ENCODE results near the gene RALGDS.

Gene RALGDS

DNA sequence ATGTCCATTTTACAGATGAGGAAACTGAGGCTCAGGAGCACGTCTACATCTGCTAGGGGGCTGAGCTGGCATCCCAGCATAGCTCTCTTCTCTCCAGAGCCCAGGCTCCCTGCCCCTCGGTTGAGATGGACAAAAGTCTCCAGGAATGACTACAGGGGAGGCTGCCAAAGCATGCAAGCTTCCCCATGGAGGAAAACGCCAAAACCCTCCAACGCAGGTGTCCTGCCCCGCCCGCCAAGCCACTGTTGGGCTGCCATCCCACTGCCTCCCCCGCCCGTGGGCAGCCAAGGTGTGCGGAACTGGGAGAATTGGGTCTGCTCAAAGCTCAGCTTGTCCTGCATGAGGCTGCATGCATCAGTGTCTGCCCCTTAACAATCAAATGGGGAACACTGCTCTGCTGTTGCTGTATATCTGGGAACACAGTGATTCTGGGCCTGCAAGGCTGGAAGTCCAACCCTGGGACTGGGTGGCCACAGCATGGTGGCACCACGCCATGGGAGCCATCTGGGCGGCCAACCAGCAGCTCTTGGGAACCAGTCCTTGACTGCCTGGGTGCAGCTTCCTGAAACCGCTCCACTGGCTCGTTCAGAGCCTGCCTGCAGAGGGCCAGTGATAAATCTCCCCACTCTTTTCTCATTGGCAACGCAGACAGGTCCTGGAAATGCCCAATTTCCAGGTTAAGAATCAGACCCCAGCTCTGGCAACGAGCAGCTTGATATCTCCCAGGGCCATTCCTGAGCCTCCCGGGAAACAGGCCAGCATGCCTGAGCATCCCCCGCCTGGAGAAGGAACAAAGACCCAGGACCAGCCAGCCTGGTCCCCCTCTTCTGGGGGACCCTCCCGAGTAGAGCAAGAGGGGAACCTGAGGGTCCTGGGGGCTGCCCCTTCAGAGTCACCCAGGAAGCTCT is 3.5 kb downstream of the RALGDS start:
- DNase-seq: no peak

DNA sequence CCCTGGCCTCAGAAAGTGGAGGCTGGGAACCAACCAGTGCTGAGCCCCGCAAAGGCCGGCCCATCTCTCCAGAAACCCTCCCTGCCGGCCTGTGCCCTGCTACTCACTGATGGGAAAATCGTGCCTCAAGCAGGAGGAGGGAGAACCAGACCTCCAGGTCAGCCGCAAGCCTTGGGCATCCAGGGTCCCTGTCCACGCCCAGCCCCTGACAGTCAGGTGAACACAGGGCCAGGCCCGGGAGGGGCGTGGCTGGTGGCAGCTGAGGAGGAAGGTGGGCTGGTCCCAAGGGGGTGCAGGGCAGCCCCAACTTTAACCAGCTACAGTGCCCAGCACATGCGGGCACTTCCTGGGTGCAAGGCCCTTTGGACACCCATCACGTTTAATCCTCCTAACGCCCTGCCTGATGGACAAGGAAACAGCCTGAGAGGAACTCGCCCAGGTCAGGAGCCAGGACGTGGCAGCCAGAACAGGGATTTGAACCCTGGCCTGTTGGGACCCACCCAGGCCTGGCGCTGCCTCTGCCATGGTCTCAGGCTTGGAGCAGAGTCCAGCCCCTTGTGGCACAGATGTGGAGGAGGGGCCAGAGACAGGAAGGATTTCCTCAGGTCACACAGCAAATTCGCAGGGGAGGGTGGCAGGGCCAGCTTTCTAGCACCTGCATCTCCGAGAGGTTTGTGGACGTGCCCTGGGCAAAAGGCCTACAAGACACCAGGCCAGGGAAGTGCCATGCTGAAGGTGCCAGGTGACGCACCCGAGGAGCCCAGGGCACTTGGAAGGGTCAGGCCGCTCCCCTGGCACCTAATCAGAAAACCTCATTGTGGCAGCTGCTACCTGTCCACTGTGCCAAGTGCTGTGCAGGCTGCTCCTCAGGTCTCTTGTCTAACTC is 4.5 kb downstream of the RALGDS start:
- DNase-seq: no peak

DNA sequence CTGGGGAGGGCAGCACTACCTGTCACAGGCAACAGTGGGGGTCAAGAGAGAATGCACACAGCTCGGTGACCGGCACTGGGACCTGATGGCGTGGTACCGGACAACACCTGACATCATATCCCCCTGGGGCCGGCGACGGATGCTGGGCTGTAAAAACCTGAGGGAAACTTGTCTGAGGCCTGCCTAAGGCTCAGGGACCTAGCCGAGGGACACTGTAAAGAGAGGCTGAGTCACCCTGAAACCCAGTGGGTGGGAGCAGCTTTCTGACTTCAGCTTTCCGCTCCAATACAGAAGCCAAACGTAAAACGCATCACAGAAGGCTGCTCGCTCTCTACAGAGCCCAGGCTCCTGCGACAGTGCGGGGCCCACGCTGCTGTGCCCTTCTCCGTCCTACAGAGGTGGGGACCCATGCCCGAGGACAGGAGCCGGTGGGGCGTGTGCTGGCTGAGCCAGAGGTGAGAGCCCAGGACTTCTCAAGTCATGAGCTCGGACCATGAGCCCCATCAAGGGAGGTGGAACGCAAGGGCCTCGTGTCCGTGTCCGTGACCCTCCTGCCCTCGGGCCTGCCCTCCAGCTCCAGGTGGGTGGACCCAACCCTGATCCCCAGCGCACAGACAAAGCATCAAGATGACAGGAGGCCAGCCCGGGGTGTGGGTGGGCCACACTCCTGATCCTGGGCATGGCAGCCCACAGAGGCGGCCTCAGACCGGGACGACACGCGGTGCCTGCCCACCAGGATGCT is 5.3 kb downstream of the RALGDS start:
- no peak for DNase-seq

DNA sequence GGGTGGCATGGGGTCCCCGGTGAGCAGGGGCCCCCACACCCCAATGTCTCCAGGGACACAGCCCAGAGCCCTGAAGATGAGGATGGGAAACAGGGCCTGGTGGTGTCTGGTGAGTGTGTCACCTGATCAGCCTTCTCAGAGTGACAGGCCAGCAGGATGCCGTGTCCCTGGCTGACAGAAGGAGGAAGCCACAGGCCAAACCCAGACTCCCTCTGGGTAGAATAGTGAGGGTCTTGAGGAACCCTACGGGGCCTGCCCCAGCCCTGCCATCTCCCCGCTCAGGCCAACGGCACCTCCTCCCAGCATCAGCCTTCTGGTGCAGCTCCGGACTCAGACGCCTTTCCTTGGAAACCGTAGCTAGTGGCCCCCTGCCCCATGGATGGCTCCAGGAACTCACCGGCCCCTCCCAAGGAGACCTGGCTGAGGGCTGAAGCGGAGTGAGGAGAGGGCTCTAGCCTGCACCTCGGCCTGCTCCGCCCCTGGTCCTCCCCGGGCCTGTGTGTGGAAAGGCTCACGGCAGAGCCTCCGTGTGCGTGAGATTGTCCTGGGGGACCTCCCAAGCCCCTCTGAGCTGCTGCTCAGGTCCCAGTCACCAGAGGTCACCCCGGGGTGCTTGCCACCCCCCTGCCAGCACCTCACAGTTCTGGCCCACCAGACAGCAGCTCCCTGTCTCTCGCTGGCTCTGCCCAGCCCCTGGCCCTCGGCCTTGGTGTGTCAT is 6.0 kb downstream of the RALGDS start:
- DNase-seq: no peak

DNA sequence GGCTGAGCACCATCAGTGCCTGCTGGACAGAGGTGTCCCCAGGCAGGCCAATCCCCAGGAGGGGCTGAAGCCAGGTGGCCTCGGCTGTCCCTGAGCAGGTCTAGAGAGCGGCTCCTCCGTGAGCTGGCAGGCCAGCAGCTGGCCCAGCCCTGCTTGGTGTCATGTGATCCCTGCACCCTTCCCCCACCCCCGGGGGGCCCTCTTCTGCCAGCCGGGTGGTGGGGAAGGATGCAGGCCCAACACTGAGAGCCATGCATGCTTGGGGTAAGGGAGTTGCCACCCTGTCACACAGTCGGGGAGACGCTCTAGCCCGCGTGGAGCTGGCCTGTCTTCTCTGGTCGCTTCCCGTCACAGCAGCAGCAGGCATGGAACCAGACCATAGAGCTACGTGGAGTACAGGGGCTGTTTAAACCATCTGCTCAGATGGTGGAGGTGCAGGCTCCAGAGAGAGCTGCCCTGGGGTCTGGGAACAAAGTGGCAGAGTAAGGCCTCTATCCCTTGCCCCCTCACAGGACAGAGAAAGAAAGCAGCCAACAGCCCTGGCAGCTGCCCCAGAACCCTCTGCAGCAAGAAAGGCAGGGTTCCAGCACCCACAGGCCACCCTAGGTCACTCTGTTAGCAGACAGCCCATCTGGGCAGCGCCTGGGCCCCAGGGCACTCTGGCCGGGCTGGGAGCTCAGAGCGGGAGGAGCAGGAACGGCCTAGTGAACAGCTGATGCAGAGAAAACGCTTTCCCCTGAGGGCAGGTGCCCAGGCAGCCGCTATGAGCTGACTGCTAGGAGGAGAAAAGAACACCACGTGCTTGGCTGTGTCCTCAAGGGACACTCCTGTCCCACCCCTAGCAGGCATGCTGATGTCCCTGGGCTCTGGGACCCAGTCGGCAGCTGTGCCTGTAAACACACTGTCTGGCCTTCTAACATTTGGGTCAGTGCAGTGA is 6.8 kb downstream of the RALGDS start:
- DNase-seq: peak; percentile 33

DNA sequence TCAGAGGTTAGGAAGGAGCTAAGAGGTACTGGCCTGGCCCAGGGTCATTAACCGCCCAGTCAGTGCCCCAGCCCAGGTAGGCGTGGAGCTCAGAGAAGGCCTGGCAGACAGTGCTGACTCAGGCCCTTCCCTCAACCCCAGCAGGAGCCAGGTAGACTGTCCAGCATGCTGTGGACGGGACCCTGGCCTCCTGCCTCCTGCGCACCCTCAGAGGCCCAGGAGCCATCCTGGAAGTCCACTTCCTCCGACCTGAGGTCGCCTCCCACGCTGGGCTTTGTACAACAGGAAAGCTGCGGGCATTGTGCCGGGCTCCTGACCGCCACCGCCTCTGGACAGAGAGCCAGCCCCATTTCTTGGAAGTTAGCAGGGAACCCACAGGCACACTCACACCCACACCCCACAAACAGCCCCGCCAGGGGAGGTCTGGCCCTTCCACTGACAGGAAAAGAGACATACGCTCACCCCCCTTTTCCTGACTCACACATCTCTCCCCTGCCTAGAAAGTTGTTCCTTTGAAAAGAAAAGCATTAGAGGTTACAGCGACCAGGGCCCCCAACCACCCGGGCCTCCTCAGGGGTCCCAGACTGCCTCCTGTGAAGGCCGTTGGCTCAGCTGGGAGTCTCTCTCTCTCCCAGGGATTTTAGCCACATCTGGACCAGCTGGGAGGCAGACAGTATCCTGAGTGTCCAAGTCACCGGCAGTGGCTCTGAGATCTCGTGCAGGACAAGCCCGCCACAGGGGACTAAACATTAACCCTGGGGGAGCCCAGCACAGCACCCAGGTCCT is 7.7 kb downstream of the RALGDS start:
- no peak for DNase-seq

DNA sequence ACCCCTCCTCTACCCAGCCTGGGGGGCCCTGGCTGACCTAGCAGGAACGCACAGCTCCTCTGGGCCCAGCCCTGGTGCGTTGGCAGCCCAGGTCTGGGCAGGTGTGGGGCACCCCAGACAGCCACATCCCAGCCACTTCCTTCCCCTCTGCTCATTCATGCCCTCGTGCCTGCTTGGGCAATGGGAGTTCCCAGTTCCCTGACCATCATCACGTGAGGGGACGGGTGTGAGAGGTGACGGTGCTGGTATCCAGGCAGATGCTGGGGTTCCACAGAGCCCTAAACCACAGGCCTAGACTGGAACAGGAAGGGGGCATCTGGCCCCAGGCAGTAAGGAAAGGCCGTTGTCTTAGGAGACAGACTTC is 8.4 kb downstream of the RALGDS start:
- no peak for DNase-seq

DNA sequence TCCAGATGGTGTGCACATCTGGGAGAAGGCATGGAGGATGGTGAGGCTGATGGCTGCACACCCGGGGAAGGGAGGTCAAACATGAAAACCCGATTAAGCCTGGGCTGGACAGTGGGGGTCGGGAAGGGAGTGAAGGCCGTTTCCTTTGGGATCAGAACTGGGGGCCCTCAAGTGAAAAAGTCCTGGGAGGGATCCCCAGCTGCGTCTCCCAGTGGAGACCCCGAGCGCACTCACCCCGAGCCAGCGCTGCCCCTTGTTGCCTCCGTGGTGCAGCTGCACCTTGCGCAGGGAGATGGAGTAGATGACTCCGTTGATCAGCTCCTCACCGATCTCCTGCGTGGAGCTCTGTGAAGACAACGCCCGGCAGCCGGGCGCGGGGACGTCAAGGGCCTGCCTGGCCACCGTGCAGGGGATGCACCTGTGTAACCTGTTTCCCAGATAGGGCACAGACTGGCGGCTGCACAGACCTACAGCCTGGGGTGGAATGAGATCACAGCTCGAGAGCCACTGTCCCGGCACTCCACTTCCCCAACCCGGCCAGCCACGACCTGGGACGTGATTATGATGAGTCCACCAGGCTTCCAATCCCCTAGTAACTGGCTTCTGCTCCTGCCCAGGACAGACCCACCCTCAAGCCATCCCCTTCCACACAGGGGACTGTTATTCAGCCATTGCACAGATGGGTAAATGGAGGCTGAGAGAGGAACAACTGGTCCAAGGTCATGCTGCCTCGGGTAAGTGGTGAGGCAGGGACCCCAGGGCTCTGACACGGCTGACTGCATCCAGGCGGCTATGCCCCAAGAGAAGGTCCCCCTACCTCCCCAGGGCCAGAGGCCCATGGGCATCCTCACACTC is 9.0 kb downstream of the RALGDS start:
- DNase-seq: no peak

DNA sequence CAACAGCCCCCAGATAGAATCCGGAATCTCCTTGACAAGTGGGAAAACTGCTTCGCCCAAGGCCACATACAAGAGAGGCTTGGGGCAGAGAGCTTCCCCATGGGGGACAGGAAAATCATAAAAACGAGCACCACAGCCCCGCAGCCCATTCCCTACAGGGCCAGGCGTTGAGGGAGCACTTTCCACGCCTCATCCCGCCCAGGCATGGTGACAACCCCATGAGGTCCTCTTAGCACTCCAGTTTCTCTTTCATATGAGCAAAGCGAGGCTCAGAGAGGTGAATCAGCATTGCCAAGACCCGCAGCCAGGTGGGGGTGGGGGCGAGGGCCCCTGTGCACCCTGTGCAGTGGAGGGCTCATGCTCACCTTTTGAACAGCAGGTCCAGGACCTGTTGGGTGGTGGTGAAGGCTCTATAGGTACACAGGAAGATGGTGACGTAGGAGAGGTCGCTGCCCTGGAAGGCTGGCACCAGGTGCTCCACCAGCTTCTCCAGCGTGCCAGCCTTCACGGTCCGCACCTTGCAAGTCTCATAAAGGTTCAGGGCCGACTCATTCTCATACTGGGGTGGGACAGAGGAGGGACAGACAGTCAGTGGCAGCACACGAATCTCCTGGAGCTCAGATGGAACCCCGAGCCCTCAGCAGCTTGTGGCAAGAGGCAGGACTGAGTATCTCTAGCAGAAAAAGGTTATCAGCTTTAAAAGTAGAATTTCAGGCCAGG is 10.9 kb downstream of the RALGDS start:
- DNase-seq: no peak

DNA sequence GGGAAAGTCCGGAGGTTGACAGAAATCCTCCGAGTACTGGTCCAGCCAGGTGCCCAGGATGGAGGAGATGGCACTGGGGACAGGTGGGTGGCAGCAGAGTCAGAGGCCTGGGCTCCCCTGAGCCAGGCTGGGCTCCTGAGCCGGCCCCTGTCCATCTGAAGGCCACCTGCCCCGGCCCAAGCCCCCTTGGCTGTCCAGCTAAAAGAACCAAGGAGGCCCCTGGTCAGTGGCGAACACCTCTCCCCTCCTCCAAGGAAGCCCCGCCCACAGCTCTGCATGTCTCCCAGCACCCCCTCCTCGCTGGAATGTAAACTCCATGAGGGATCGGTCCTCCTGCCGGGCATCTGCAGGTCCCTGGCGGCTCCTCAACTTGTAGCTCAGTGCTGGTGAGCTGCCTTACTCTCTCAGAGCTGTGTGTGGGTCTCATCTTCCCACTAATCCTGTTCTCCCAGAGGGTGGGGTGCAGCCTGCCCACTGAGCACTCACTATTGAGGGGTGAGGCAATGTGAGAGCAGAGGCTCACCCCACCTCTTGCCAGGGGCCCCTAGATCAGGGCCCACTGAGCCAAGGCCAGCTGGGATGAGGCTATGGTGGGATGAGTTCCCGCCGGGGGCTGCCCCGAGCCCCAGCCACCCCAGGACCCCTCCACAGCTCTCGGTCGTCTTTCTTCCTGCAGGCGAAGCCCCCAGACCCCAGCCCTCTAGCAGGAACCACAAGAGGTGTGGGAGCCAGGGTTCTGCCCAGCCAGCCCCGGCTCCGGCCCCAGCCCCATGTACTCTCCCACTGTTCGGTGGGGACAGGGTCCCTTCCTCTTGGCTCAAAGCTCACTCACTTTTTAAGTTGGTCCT is 12.0 kb downstream of the RALGDS start:
- DNase-seq: no peak

DNA sequence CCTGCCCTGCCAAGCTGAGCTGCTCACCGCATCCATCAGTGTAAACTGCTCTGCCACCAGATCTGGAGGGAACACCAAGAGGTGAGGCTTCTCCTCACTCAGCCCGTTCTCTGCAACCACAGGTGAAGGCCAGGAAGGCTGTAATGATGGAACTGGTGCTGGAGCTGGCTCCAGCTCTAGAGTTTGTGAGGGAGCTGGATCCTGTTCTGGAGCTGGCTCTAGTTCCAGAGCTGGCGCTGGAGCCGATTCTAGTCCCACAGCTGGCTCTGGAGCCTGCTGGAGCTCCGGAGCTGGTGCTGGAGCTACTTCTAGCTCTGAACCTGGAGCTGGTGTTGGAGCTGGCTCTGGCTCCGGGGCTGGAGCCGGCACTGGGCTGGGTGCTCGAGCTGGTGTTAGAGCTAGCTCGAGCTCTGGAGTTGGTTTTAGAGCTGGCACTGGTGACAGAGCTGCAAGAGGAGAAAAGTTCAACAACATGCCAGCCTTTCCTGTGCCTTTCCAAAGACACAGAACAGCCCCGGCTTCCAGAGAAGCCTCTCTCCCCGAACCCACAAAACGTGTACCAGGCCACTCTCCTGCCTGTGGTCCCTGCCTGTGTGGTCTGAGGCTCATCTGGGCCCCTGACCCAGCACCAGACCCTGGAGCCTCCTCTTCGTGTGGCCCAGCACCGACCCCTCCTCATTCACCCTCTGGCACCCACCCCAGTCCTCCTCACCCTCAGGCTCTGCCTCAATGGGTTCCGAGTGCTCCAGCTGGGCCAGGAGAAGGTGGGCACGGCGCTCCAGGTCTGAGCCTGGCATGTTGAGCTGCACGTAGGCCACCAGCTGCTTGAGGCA is 12.9 kb downstream of the RALGDS start:
- DNase-seq: no peak

DNA sequence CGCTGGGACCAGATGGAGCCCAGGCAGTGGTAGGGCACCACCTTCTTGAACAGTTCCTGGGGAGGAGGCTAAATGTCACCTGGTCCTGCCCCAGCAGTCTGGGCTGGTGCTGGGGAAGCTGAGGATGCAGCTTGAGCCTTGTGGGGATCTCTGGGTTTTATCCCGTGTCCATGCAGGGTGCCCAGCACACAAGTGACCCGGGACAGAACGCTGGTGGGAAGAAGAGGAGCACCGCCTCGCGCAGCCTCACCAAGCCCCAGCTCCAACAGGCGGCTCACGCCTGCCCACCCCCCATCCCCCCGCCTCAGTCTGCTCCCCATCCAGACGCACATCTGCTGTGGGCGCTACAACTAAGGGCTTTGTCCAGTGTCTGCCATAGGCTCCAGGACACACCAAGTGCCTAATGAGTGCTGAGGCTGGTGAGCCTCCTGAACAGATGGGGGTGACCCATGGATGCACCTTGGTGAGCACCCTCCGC is 13.8 kb downstream of the RALGDS start:
- no peak for DNase-seq

DNA sequence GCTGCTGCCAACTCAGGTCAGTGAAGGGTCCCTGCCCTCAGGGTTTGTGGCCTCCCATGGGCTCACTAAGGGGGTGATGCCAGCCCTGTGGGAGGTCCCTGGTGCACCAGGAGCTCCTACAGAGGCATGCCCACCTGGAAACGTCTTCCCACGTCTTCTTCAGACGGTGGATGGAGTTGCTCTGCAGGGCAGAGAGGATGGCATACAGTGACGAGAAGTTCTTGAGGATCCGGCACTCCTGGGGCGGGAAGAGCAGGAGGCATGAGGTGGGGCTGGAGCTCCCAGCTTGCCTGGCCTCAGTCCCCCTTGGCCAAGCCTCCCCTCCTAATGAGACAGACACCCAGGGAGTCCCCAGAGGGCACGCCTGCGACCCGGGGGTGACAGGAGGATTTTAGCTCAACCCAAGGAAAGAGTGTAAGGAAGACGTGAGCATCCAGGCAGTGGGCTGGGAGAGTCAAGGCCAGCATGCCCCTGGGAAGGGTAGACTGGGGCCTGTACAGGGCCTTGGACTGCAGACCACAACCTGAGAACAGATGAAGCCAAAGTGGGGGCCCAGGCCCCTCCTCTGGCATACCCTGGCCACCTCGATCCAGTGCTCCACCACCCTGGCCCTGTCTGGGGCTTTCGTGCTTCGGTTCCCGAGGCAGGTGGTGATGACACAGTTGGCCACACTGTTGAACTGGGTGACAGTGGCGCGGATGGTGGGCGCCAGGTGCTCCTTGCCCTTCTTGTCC is 14.4 kb downstream of the RALGDS start:
- DNase-seq: no peak

DNA sequence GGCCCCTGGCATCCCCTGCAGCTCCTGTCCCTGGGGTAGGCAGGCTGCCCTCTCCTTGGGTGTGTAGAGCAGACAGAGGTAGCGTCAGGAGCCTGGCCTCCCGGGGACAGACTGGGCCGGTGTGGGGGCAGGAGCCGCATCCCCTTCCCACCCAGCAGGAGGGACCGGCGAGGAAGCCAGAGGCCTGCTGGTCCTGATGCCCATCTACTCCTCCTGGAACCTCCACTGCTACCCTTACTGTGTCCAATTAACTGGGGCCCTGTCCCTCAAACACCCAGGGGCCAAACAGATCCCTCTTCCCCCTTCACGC is 15.6 kb downstream of the RALGDS start:
- DNase-seq: no peak

DNA sequence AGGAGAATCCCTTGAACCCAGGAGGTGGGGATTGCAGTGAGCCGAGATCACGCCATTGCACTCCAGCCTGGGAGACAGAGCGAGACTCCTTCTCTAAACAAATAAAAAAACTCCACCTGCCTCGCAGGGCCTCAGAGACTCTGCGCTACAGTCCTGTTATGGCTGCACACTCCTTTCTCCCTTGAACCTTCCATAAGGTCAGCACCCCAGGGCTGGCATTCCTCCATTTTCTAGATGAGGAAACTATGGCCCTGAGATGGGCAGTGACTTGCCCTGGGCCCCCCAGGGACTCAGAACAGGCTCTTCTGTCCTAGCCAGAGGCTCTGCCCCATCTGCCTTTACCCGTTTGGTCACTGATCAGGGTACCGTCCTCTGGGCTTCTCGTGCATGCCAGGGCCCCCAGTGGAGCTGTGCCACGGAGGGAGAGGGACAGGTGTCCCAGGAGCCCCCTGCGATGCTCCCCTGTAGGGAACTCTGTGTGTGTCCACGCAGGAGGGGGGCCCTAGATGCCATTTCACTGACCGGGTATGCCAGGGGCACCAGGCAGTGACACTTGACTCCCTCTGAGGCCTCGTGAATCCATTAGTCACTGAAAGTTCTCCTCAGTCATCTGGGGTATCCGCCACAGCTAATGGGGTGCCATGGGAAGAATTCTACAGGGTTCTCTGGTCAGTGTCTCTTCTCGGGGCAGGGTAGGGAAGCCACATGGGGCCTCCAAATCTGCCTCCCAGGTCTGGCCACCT is 16.2 kb downstream of the RALGDS start:
- DNase-seq: no peak

Measured in SHP77 treated with DMSO at 0.1 percent for 48 hours (cell line).